Right atrium auricular region (tissue), 2 donors: ENCODE measurements around the gene SLC7A14. TPM values are rescaled to one million over a fixed set of nuclear protein-coding genes. Genes with fewer than 3 reads are reported as not detected.
A peak's percentile ranks its signal among the peaks of the same experiment; 100 is the strongest.

Experiments
- DNase-seq: peaks from one replicate; pipeline ENCODE4 v3.0.0-alpha.2; 2019; ENCODE audit warnings: low spot score
- H3K27ac ChIP-seq, 2 donors: fragments of 200-600 bp; sonication (generic); 1 replicate in 1 of 2; 2 replicates in 1 of 2; pipeline ENCODE4 v1.5.1; 2016 to 2019
- H3K27me3 ChIP-seq, 2 donors: fragments of 200-600 bp; sonication (generic); one replicate each; pipeline versions ENCODE4 v1.5.1 to v1.6.0; 2017 to 2019
- H3K36me3 ChIP-seq: fragments of 200-600 bp; sonication (generic); one replicate; pipeline ENCODE4 v1.5.1; 2016
- H3K4me1 ChIP-seq, 2 donors: fragments of 200-600 bp; sonication (generic); one replicate each; pipeline versions ENCODE4 v1.5.1 to v1.6.0; 2017 to 2019
- H3K4me3 ChIP-seq, 2 donors: fragments of 200-600 bp; sonication (generic); 1 replicate in 1 of 2; 2 replicates in 1 of 2; pipeline ENCODE4 v1.5.1; 2017 to 2019; ENCODE audit warnings: mild to moderate bottlenecking in 1 of 2, moderate library complexity in 1 of 2
- H3K9me3 ChIP-seq, 2 donors: fragments of 200-600 bp; sonication (generic); one replicate each; pipeline ENCODE4 v1.5.1; 2019
- CTCF ChIP-seq, 2 donors: fragments of 200-600 bp; sonication (generic); IDR thresholded peaks; one replicate each; pipeline ENCODE4 v1.5.1; 2019; ENCODE audit warnings: antibody characterized with exemption in 2 of 2
- total RNA-seq, 2 donors: library from RNA; depleted of rRNA; stranded (reverse); fragments of >200 nt; gene quantifications; one replicate each; pipeline ENCODE4 v1.1.0, GENCODE V29; 2016

SLC7A14 gene
- total RNA-seq, 2 donors from 2014 or later: not detected

GRCh38 chr3:170420307-170420821 is 165.5 kb downstream of the SLC7A14 start:
- Histone ChIP-seq H3K27ac (peak overlapping the region; percentile 53 to 67), H3K4me3 (peak overlapping the region; percentile 34 to 57), H3K27me3 (peaks cover 0 to 4% of the 10 kb centered on the region in 2 donors), H3K36me3 (no peaks in the 10 kb centered on the region), H3K9me3 (no peaks in the 10 kb centered on the region), H3K4me1 (peaks cover 0 to 25% of the 10 kb centered on the region in 2 donors)
- TF ChIP-seq CTCF (IDR thresholded peaks at IDR 0.05): no peak
- DNase-seq: no peak

- H3K27me3 ChIP-seq: peaks cover 0 to 4% of the 10 kb centered on the region in 2 donors
- peak overlapping the region; percentile 53 to 67 for H3K27ac ChIP-seq
- no peak for TF ChIP-seq CTCF (IDR thresholded peaks at IDR 0.05)
- H3K4me3 ChIP-seq: peak overlapping the region; percentile 34 to 57
- no peaks in the 10 kb centered on the region for H3K9me3 ChIP-seq
- H3K36me3 ChIP-seq: no peaks in the 10 kb centered on the region
- DNase-seq: no peak
- H3K4me1 ChIP-seq: peaks cover 0 to 25% of the 10 kb centered on the region in 2 donors
Observed at GRCh38 chr3:170419557-170420087, 166.3 kb downstream of the SLC7A14 start.

- Histone ChIP-seq H3K4me1 (peaks cover 0 to 25% of the 10 kb centered on the region in 2 donors), H3K4me3 (peak within 1 kb of the TSS; percentile 34 to 57), H3K36me3 (no peaks in the 10 kb centered on the region), H3K9me3 (no peaks in the 10 kb centered on the region), H3K27me3 (peaks cover 0 to 4% of the 10 kb centered on the region in 2 donors), H3K27ac (peak within 1 kb of the TSS; percentile 53 to 67)
- DNase-seq: no peak
- TF ChIP-seq CTCF (IDR thresholded peaks at IDR 0.05): no peak
Observed at GRCh38 chr3:170418422-170419398, 167.2 kb downstream of the SLC7A14 start, which contains the start of gene CLDN11. CLDN11 (plus strand) TSS chr3:170418868; CDS start chr3:170419067, 199 bp downstream.

GRCh38 chr3:170417090-170417489 is 168.8 kb downstream of the SLC7A14 start:
- no peak overlapping the region for H3K27ac ChIP-seq
- DNase-seq: no peak
- no peak overlapping the region for H3K4me3 ChIP-seq
- TF ChIP-seq CTCF (IDR thresholded peaks at IDR 0.05): no peak
- H3K36me3 ChIP-seq: no peaks in the 10 kb centered on the region
- peaks cover 0 to 4% of the 10 kb centered on the region in 2 donors for H3K27me3 ChIP-seq
- H3K9me3 ChIP-seq: no peaks in the 10 kb centered on the region
- peaks cover 0 to 25% of the 10 kb centered on the region in 2 donors for H3K4me1 ChIP-seq

- Histone ChIP-seq H3K36me3 (no peaks in the 10 kb centered on the region), H3K27me3 (peaks cover 0 to 3% of the 10 kb centered on the region in 2 donors), H3K4me1 (peaks cover 0 to 12% of the 10 kb centered on the region in 2 donors), H3K27ac (no peak overlapping the region), H3K9me3 (no peaks in the 10 kb centered on the region), H3K4me3 (no peak overlapping the region)
- peak; percentile 74 to 94 for TF ChIP-seq CTCF (IDR thresholded peaks at IDR 0.05)
- no peak for DNase-seq
Observed at GRCh38 chr3:170414202-170414663, 171.6 kb downstream of the SLC7A14 start.
